Keratinocyte (primary cell): ENCODE results near the gene CABLES2. TPM values are rescaled to one million over a fixed set of nuclear protein-coding genes. Genes with fewer than 3 reads are reported as not detected.

Experiments
- DNase-seq: peaks from one replicate; pipeline ENCODE4 v3.0.0-alpha.2; 2011; ENCODE audit warnings: low read depth, missing footprints, low spot score
- FAIRE-seq: peaks from 2 replicates; lab custom pipeline; 2011; peaks lifted over from hg19 to GRCh38; lab: Jason Lieb, UNC
- H2AFZ ChIP-seq: 2 replicates; pipeline ENCODE4 v1.6.0; 2012; ENCODE audit warnings: low read length, control low read depth, inconsistent platforms; ENCODE audit not compliant: control insufficient read depth
- H3K27ac ChIP-seq: 2 replicates; pipeline ENCODE4 v1.5.1; 2011; ENCODE audit warnings: low read length; ENCODE audit not compliant: control insufficient read depth, insufficient read depth
- H3K27me3 ChIP-seq: 3 replicates; pipeline ENCODE4 v1.6.0; 2011; ENCODE audit warnings: low read length; ENCODE audit not compliant: control insufficient read depth, insufficient read depth; ENCODE audit errors: extremely low read depth
- H3K36me3 ChIP-seq, 2 experiments: 2 replicates in 1 of 2; 3 replicates in 1 of 2; pipeline ENCODE4 v1.5.1; 2011; ENCODE audit warnings: low read length in 2 of 2, mild to moderate bottlenecking in 1 of 2; ENCODE audit not compliant: control insufficient read depth in 2 of 2, insufficient read depth in 2 of 2; ENCODE audit errors: extremely low read depth in 1 of 2
- H3K4me1 ChIP-seq: 3 replicates; pipeline ENCODE4 v1.5.1; 2011; ENCODE audit warnings: low read length; ENCODE audit not compliant: control insufficient read depth, insufficient read depth; ENCODE audit errors: extremely low read depth
- H3K4me2 ChIP-seq: 3 replicates; pipeline ENCODE4 v1.6.0; 2011; ENCODE audit warnings: low read depth, low read length; ENCODE audit not compliant: control insufficient read depth, insufficient read depth; ENCODE audit errors: extremely low read depth
- H3K4me3 ChIP-seq, 3 experiments: fragments of 200-600 bp in 1 of 3; sonication (generic) in 1 of 3; 2 replicates in 2 of 3; 3 replicates in 1 of 3; pipeline ENCODE4 v1.5.1; 2011 to 2016; ENCODE audit warnings: low read length in 3 of 3, mild to moderate bottlenecking in 3 of 3, control low read depth in 2 of 3, inconsistent platforms in 1 of 3, low read depth in 1 of 3, mixed read lengths in 1 of 3, mixed run types in 1 of 3, moderate library complexity in 1 of 3; ENCODE audit not compliant: control insufficient read depth in 2 of 3, insufficient read depth in 2 of 3; ENCODE audit errors: extremely low read depth in 1 of 3
- H3K79me2 ChIP-seq: 2 replicates; pipeline ENCODE4 v1.6.0; 2012; ENCODE audit warnings: low read length; ENCODE audit not compliant: control insufficient read depth, insufficient read depth
- H3K9ac ChIP-seq: 3 replicates; pipeline ENCODE4 v1.6.0; 2011; ENCODE audit warnings: low read length; ENCODE audit not compliant: control insufficient read depth, insufficient read depth; ENCODE audit errors: extremely low read depth
- H3K9me1 ChIP-seq: 3 replicates; pipeline ENCODE4 v1.6.0; 2011; ENCODE audit warnings: low read length; ENCODE audit not compliant: control insufficient read depth, insufficient read depth; ENCODE audit errors: extremely low read depth
- H3K9me3 ChIP-seq: 2 replicates; pipeline ENCODE4 v1.5.1; 2012; ENCODE audit warnings: low read depth, low read length; ENCODE audit not compliant: control insufficient read depth
- H4K20me1 ChIP-seq: 3 replicates; pipeline ENCODE4 v1.6.0; 2011; ENCODE audit warnings: low read length; ENCODE audit not compliant: control insufficient read depth, insufficient read depth; ENCODE audit errors: extremely low read depth
- EZH2 ChIP-seq: IDR thresholded peaks from one replicate; pipeline ENCODE4 v1.6.1; 2012; ENCODE audit warnings: inconsistent platforms, mild to moderate bottlenecking, low read length, moderate library complexity
- dilution Hi-C: fragments of 300-500 bp; cut with MboI; formaldehyde crosslinking; loops from one replicate; pipeline ENCODE4 v1.7.0; 2020; ENCODE audit warnings: low sequenced_read_pairs; ENCODE audit not compliant: extremely low pct_ligation_motif_present
- polyA plus RNA-seq, 5 experiments: library from polyadenylated mRNA; depleted of rRNA in 3 of 5; stranded (reverse) in 3 of 5; stranded (forward) in 1 of 5; unstranded in 1 of 5; fragments of >200 nt; gene quantifications; 1 replicate in 1 of 5; 2 replicates in 3 of 5; 3 replicates in 1 of 5; pipeline versions ENCODE4 v1.2.1 to v1.2.3, GENCODE V29; 2011 to 2012; ENCODE audit warnings: missing spikeins in 2 of 5, low read depth in 1 of 5, low replicate concordance in 1 of 5
- TF ChIP-seq, protein P1 (sequence below), 3 experiments: IDR thresholded peaks in 1 of 3; conservative IDR thresholded peaks in 1 of 3; optimal IDR thresholded peaks in 1 of 3; 2 replicates in 2 of 3; 3 replicates in 1 of 3; pipeline versions ENCODE3 to v1.5.1; 2011; ENCODE audit warnings: low read length in 3 of 3, mild to moderate bottlenecking in 3 of 3, moderate library complexity in 2 of 3, control low read depth in 1 of 3, inconsistent platforms in 1 of 3; ENCODE audit not compliant: insufficient read depth in 2 of 3; ENCODE audit errors: extremely low read depth in 1 of 3

Gene CABLES2
- polyA plus RNA-seq, 1 donor (not counting 4 experiments of a cell fraction or from before 2014, with no cell fraction given), result 2.2 TPM

GRCh38 chr20:62451156-62451767, 44.2 kb upstream of the CABLES2 start:
- DNase-seq, result no peak
- no peak overlapping the region for H3K27ac ChIP-seq
- dilution Hi-C loops, result no loop called here
- TF ChIP-seq, protein P1, sequence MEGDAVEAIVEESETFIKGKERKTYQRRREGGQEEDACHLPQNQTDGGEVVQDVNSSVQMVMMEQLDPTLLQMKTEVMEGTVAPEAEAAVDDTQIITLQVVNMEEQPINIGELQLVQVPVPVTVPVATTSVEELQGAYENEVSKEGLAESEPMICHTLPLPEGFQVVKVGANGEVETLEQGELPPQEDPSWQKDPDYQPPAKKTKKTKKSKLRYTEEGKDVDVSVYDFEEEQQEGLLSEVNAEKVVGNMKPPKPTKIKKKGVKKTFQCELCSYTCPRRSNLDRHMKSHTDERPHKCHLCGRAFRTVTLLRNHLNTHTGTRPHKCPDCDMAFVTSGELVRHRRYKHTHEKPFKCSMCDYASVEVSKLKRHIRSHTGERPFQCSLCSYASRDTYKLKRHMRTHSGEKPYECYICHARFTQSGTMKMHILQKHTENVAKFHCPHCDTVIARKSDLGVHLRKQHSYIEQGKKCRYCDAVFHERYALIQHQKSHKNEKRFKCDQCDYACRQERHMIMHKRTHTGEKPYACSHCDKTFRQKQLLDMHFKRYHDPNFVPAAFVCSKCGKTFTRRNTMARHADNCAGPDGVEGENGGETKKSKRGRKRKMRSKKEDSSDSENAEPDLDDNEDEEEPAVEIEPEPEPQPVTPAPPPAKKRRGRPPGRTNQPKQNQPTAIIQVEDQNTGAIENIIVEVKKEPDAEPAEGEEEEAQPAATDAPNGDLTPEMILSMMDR (optimal IDR thresholded peaks at IDR 0.05 in 1 of 3, IDR thresholded peaks at IDR 0.05 in 1 of 3, conservative IDR thresholded peaks at IDR 0.05 in 1 of 3; ENCODE audit: extremely low read depth in 1 of 3, insufficient read depth in 2 of 3, low read length in 3 of 3), result no peak
- no peak for TF ChIP-seq EZH2
- H3K79me2 ChIP-seq, result no peaks in the 10 kb centered on the region
- H2AFZ ChIP-seq, result no peak overlapping the region
- H3K4me3 ChIP-seq, result no peak overlapping the region
- H3K36me3 ChIP-seq, result no peaks in the 10 kb centered on the region
- FAIRE-seq, result no peak
- H3K9me1 ChIP-seq, result no peaks in the 10 kb centered on the region
- H3K27me3 ChIP-seq, result peaks cover 18% of the 10 kb centered on the region
- no peak overlapping the region for H3K4me2 ChIP-seq
- no peaks in the 10 kb centered on the region for H4K20me1 ChIP-seq
- no peak overlapping the region for H3K9ac ChIP-seq
- no peaks in the 10 kb centered on the region for H3K9me3 ChIP-seq
- no peaks in the 10 kb centered on the region for H3K4me1 ChIP-seq

DNA sequence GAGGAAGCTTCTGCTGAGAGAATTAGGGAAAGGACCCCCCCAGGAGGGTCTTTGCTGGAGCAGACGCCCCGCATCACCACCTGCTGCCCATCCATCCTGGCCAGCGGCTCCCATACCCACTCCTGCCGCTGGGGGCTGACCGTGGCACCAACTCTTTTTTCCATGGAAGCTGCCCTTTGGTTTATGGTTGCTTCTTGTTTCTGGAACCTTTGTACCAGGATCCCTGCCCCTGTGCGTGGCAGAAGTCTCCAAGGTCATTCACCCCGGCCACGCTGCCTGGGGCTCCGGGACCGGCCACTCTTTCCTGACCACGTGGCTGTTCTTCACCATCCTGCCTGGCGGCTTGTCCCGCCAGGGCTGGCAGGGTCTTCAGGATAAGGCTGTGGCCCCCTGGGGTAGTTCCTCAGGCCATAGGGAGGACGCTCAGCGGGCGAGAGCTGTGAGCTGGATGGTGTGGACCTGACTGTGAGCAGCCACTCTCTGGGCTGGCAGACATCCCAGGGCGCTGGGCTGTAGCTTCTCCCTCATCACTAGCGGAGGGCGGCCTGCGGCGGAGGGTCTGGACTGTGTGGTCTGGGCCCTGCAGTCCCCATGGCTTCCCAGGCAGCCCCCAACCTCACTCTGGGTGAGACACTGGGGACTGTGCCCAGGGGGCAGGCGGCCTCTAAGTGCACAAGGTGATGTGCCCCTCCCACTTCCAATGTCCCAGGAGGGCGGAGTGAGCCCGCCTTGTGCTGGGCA, 43.0 kb upstream of the CABLES2 start:
- dilution Hi-C loops, result loop anchor here (25.0 kb wide), 1 partner anchor 87 kb away; no protein-coding TSS in a partner anchor
- Histone ChIP-seq H2AFZ (no peak overlapping the region), H3K4me3 (no peak overlapping the region), H3K4me2 (no peak overlapping the region), H4K20me1 (no peaks in the 10 kb centered on the region), H3K79me2 (no peaks in the 10 kb centered on the region), H3K4me1 (no peaks in the 10 kb centered on the region), H3K9me1 (no peaks in the 10 kb centered on the region), H3K27me3 (peaks cover 18% of the 10 kb centered on the region), H3K9me3 (no peaks in the 10 kb centered on the region), H3K36me3 (no peaks in the 10 kb centered on the region), H3K27ac (no peak overlapping the region), H3K9ac (no peak overlapping the region)
- DNase-seq, result no peak
- no peak for FAIRE-seq
- TF ChIP-seq, protein P1 (optimal IDR thresholded peaks at IDR 0.05 in 1 of 3, IDR thresholded peaks at IDR 0.05 in 1 of 3, conservative IDR thresholded peaks at IDR 0.05 in 1 of 3; ENCODE audit: extremely low read depth in 1 of 3, insufficient read depth in 2 of 3, low read length in 3 of 3), result no peak
- no peak for TF ChIP-seq EZH2
